SK-N-SH (cell line): Measurements from ENCODE around the gene MORC2. TPM values are rescaled to one million over a fixed set of nuclear protein-coding genes. Genes with fewer than 3 reads are reported as not detected.
A peak's percentile ranks its signal among the peaks of the same experiment; 100 is the strongest.

ENCODE experiments used
- CTCF ChIA-PET: fragments of 300-600, 350-600 bp; formaldehyde crosslinking; extraction: SDS; loops from one replicate; lab custom pipeline; 2021; lab: Yijun Ruan, JAX
- POLR2A ChIA-PET: fragments of 350-600 bp; sonication (Branson Sonifier 250); formaldehyde crosslinking; extraction: SDS; loops from one replicate; lab custom pipeline; 2020; ENCODE audit warnings: antibody characterized with exemption, inconsistent platforms; lab: Yijun Ruan, JAX
- DNase-seq: peaks from one replicate; pipeline ENCODE4 v3.0.0; 2012
- H2AFZ ChIP-seq: fragments of 200-600 bp; sonication (generic); 2 replicates; pipeline ENCODE4 v1.8.1; 2016; ENCODE audit warnings: antibody characterized with exemption, mild to moderate bottlenecking, low read depth
- H3F3A ChIP-seq: fragments of 200-600 bp; sonication (generic); replicated peaks from 2 replicates; pipeline ENCODE3; 2016; ENCODE audit warnings: antibody characterized with exemption, mild to moderate bottlenecking; ENCODE audit not compliant: insufficient read depth
- H3K27ac ChIP-seq, 2 experiments: fragments of 200-500 bp in 1 of 2; fragments of 200-600 bp in 1 of 2; sonication (Bioruptor generic) in 1 of 2; sonication (generic), shearing (Covaris generic) in 1 of 2; 2 replicates each; pipeline versions ENCODE4 v1.5.1 to v1.6.1; 2014 to 2016; ENCODE audit warnings: low read depth in 2 of 2, inconsistent platforms in 1 of 2, low read length in 1 of 2, mild to moderate bottlenecking in 1 of 2, mixed read lengths in 1 of 2
- H3K27me3 ChIP-seq: fragments of 200-600 bp; sonication (generic), shearing (Covaris generic); 2 replicates; pipeline ENCODE4 v1.6.1; 2016; ENCODE audit warnings: mixed run types; ENCODE audit not compliant: insufficient read depth
- H3K36me3 ChIP-seq, 2 experiments: fragments of 200-500 bp in 1 of 2; fragments of 200-600 bp in 1 of 2; sonication (Bioruptor generic) in 1 of 2; sonication (generic) in 1 of 2; replicated peaks in 1 of 2; 2 replicates each; pipeline versions ENCODE3 to v1.5.1; 2014 to 2016; ENCODE audit warnings: low read length in 1 of 2, mild to moderate bottlenecking in 1 of 2; ENCODE audit not compliant: insufficient read depth in 2 of 2, control insufficient read depth in 1 of 2
- H3K4me1 ChIP-seq, 2 experiments: fragments of 200-500 bp in 1 of 2; fragments of 200-600 bp in 1 of 2; sonication (Bioruptor generic) in 1 of 2; sonication (generic), shearing (Covaris generic) in 1 of 2; 2 replicates each; pipeline versions ENCODE4 v1.5.1 to v1.6.1; 2014 to 2016; ENCODE audit warnings: low read depth in 1 of 2, low read length in 1 of 2, mixed run types in 1 of 2; ENCODE audit not compliant: insufficient read depth in 2 of 2, control insufficient read depth in 1 of 2
- H3K4me2 ChIP-seq: fragments of 200-600 bp; sonication (generic), shearing (Covaris generic); 2 replicates; pipeline ENCODE4 v1.6.1; 2017; ENCODE audit warnings: mixed run types
- H3K4me3 ChIP-seq, 2 experiments: fragments of 200-500 bp in 1 of 2; fragments of 200-600 bp in 1 of 2; sonication (Bioruptor generic) in 1 of 2; sonication (generic), shearing (Covaris generic) in 1 of 2; 2 replicates each; pipeline versions ENCODE4 v1.5.1 to v1.8.1; 2014 to 2016; ENCODE audit warnings: low read depth in 2 of 2, inconsistent platforms in 1 of 2, low read length in 1 of 2, mild to moderate bottlenecking in 1 of 2, mixed read lengths in 1 of 2, moderate library complexity in 1 of 2
- H3K79me2 ChIP-seq: fragments of 200-600 bp; sonication (generic); 2 replicates; pipeline ENCODE4 v1.8.1; 2017; ENCODE audit warnings: mild to moderate bottlenecking; ENCODE audit not compliant: insufficient read depth
- H3K9ac ChIP-seq: fragments of 200-600 bp; sonication (generic); 2 replicates; pipeline ENCODE4 v1.6.1; 2017; ENCODE audit warnings: mixed run types
- H3K9me2 ChIP-seq: fragments of 200-600 bp; sonication (generic); 2 replicates; pipeline ENCODE4 v1.6.1; 2017; ENCODE audit warnings: mixed run types
- H3K9me3 ChIP-seq: fragments of 200-600 bp; sonication (generic); 2 replicates; pipeline ENCODE4 v1.6.1; 2017; ENCODE audit warnings: mixed run types, mild to moderate bottlenecking, moderate library complexity
- H4K20me1 ChIP-seq: fragments of 200-600 bp; sonication (generic); 2 replicates; pipeline ENCODE4 v1.6.1; 2017; ENCODE audit warnings: mild to moderate bottlenecking, mixed run types; ENCODE audit not compliant: insufficient read depth
- CHD2 ChIP-seq: fragments of 150-350 bp; IDR thresholded peaks from 2 replicates; pipeline ENCODE4 v1.6.1; 2018; ENCODE audit warnings: low read length; ENCODE audit not compliant: partially characterized antibody
- CTCF ChIP-seq: fragments of 200-600 bp; sonication (generic); IDR thresholded peaks from 2 replicates; pipeline ENCODE4 v1.6.1; 2017; ENCODE audit warnings: antibody characterized with exemption, mild to moderate bottlenecking, moderate library complexity
- EP300 ChIP-seq, 2 experiments: IDR thresholded peaks; 2 replicates each; pipeline versions ENCODE4 v1.4.0 to v1.6.1; 2012; ENCODE audit warnings: borderline replicate concordance in 1 of 2, low read depth in 1 of 2, low read length in 1 of 2
- GABPA ChIP-seq: IDR thresholded peaks from 2 replicates; pipeline ENCODE4 v1.4.0; 2012; ENCODE audit warnings: low read depth, mild to moderate bottlenecking
- IRF3 ChIP-seq: fragments of 150-350 bp; IDR thresholded peaks from 2 replicates; pipeline ENCODE4 v1.6.1; 2016; ENCODE audit warnings: mild to moderate bottlenecking, low read depth, low read length
- MEF2A ChIP-seq: IDR thresholded peaks from 2 replicates; pipeline ENCODE4 v1.4.0; 2012; ENCODE audit warnings: low read depth, borderline replicate concordance
- MXI1 ChIP-seq: IDR thresholded peaks from 2 replicates; pipeline ENCODE4 v1.6.1; 2012; ENCODE audit warnings: mild to moderate bottlenecking, low read depth, low read length, improper control_type of control experiment
- NFIC ChIP-seq: IDR thresholded peaks from 2 replicates; pipeline ENCODE4 v1.4.0; 2012; ENCODE audit warnings: borderline replicate concordance
- NRF1 ChIP-seq: IDR thresholded peaks from 2 replicates; pipeline ENCODE4 v1.6.1; 2012; ENCODE audit warnings: low read depth, mild to moderate bottlenecking, low read length
- PBX3 ChIP-seq: IDR thresholded peaks from 2 replicates; pipeline ENCODE4; 2012
- POLR2AphosphoS5 ChIP-seq: IDR thresholded peaks from 2 replicates; pipeline ENCODE4 v1.6.1; 2012; ENCODE audit warnings: low read depth, low read length
- SMC3 ChIP-seq: IDR thresholded peaks from 2 replicates; pipeline ENCODE4 v1.6.1; 2012; ENCODE audit warnings: low read depth, low read length, improper control_type of control experiment
- USF1 ChIP-seq: IDR thresholded peaks from 2 replicates; pipeline ENCODE4 v1.4.0; 2012; ENCODE audit warnings: low read depth, borderline replicate concordance
- USF2 ChIP-seq: fragments of 150-350 bp; IDR thresholded peaks from 2 replicates; pipeline ENCODE4 v1.6.1; 2017; ENCODE audit warnings: antibody characterized with exemption, low read length, low read depth, borderline replicate concordance
- WGBS: methylation state at CpG from one replicate; pipeline ENCODE4 v1.1.6; 2017; ENCODE audit warnings: low lambda C conversion rate; 5-methylcytosine and 5-hydroxymethylcytosine counted together
- polyA plus RNA-seq, 3 experiments: library from polyadenylated mRNA; depleted of rRNA; stranded (reverse); fragments of >200 nt; gene quantifications; 2 replicates each; pipeline ENCODE4 v1.2.3, GENCODE V29; 2012

MORC2 gene
- polyA plus RNA-seq, 1 of the 3 experiments (the other 2 are of a cell fraction) = 8.3 TPM

- Histone ChIP-seq H3K27ac (peak overlapping the region in 1 of 2 experiments; percentile 50; a peak in 2 of 4 replicates), H3K27me3 (no peaks in the 10 kb centered on the region), H3K9me3 (no peaks in the 10 kb centered on the region), H3K79me2 (no peaks in the 10 kb centered on the region), H4K20me1 (no peaks in the 10 kb centered on the region), H3K9me2 (no peaks in the 10 kb centered on the region), H3K36me3 (no peaks in the 10 kb centered on the region), H3K4me1 (peaks cover 0 to 73% of the 10 kb centered on the region in 2 experiments; a peak in 1 of 4 replicates), H3K4me2 (no peak overlapping the region), H3F3A (no peaks in the 10 kb centered on the region), H2AFZ (no peak overlapping the region), H3K4me3 (no peak overlapping the region), H3K9ac (no peak overlapping the region)
- POLR2A ChIA-PET = no interaction called here
- TF ChIP-seq MXI1 (no peak), MEF2A (no peak), CTCF (no peak), USF1 (no peak), POLR2AphosphoS5 (no peak)
- WGBS = 38% methylated on average over 4 of the region's 8 CpGs
- CTCF ChIA-PET = interaction anchor here (0.8 to 1.7 kb wide), 3 partner anchors 9 to 116 kb away, joined by 3 to 10 read pairs (median 4); no protein-coding TSS in a partner anchor
- DNase-seq = no peak
Measured at GRCh38 chr22:30879415-30879797, 89.2 kb downstream of the MORC2 start.

- Histone ChIP-seq H4K20me1 (no peaks in the 10 kb centered on the region), H3K79me2 (no peaks in the 10 kb centered on the region), H3K4me1 (peaks cover 0 to 73% of the 10 kb centered on the region in 2 experiments; a peak in 1 of 4 replicates), H3K27ac (peak overlapping the region in 1 of 2 experiments; percentile 76; a peak in 2 of 4 replicates), H3K9ac (no peak overlapping the region), H3K4me2 (no peak overlapping the region), H2AFZ (no peak overlapping the region), H3K9me2 (no peaks in the 10 kb centered on the region), H3K27me3 (no peaks in the 10 kb centered on the region), H3K4me3 (no peak overlapping the region), H3K9me3 (no peaks in the 10 kb centered on the region), H3F3A (no peaks in the 10 kb centered on the region), H3K36me3 (no peaks in the 10 kb centered on the region)
- CTCF ChIA-PET = interaction anchor here (0.5 to 1.7 kb wide), 6 partner anchors 10 to 115 kb away, joined by 3 to 10 read pairs (median 4); no protein-coding TSS in a partner anchor
- POLR2A ChIA-PET = no interaction called here
- TF ChIP-seq SMC3 (no peak), IRF3 (no peak), NRF1 (no peak), USF1 (peak; percentile 62; the same call in 1 of the 2 replicates), EP300 (IDR thresholded peaks at IDR 0.05; ENCODE audit: borderline replicate concordance in 1 of 2, low read depth in 1 of 2, low read length in 1 of 2) (no peak), NFIC (no peak), GABPA (no peak), USF2 (peak; percentile 41; the same call in 1 of the 2 replicates), POLR2AphosphoS5 (no peak), PBX3 (no peak), CHD2 (peak; percentile 17)
- peak; percentile 79 for DNase-seq
- 88% methylated on average over 7 of the region's 16 CpGs for WGBS
Measured at GRCh38 chr22:30878516-30879414, 89.8 kb downstream of the MORC2 start.
